Esophagus (tissue), 2 donors: ENCODE measurements around the gene COPS4. TPM values are rescaled to one million over a fixed set of nuclear protein-coding genes. Genes with fewer than 3 reads are reported as not detected.
"Not testable (repeated sequence)": the region's sequence is repeated elsewhere in the genome, so short reads cannot be mapped to it uniquely, and the experiment has no call there.

Source experiments
- H3K27ac ChIP-seq, 2 donors: one replicate each; pipeline ENCODE4 v1.5.1; 2013; ENCODE audit warnings: low read depth in 2 of 2, mild to moderate bottlenecking in 2 of 2, inconsistent platforms in 1 of 2, low read length in 1 of 2, moderate library complexity in 1 of 2
- H3K27me3 ChIP-seq, 2 donors: one replicate each; pipeline ENCODE4 v1.6.1; 2013; ENCODE audit warnings: low read length in 2 of 2, control low read depth in 1 of 2, mild to moderate bottlenecking in 1 of 2; ENCODE audit not compliant: insufficient read depth in 2 of 2, control insufficient read depth in 1 of 2
- H3K36me3 ChIP-seq, 2 donors: one replicate each; pipeline ENCODE4 v1.6.1; 2013; ENCODE audit warnings: low read length in 1 of 2; ENCODE audit not compliant: control insufficient read depth in 2 of 2, insufficient read depth in 2 of 2
- H3K4me1 ChIP-seq, 2 donors: one replicate each; pipeline ENCODE4 v1.6.1; 2013; ENCODE audit warnings: low read length in 1 of 2; ENCODE audit not compliant: control insufficient read depth in 2 of 2, insufficient read depth in 2 of 2
- H3K4me3 ChIP-seq, 2 donors: one replicate each; pipeline ENCODE4 v1.5.1; 2013; ENCODE audit warnings: low read length in 2 of 2, mild to moderate bottlenecking in 2 of 2, low read depth in 1 of 2, moderate library complexity in 1 of 2
- H3K9me3 ChIP-seq, 2 donors: one replicate each; pipeline ENCODE4 v1.6.1; 2013; ENCODE audit warnings: mild to moderate bottlenecking in 2 of 2, low read depth in 1 of 2, low read length in 1 of 2, moderate library complexity in 1 of 2; ENCODE audit not compliant: control insufficient read depth in 2 of 2, insufficient read depth in 1 of 2
- WGBS, 2 donors: extraction: QIAGEN DNeasy Blood & Tissue Kit; methylation state at CpG; one replicate each; pipeline ENCODE4 v1.1.7; 2013; 5-methylcytosine and 5-hydroxymethylcytosine counted together
- polyA plus RNA-seq, 2 donors: library from polyadenylated mRNA; stranded (reverse); fragments of 200-250 nt; gene quantifications; one replicate each; pipeline ENCODE4 v1.2.3, GENCODE V29; 2013
- donor health status: healthy with polysubstance abuse.
- donor health status: Bipolar disorder and iron deficiency.

Gene COPS4
- polyA plus RNA-seq, 2 donors, result 9.8 to 25.4 TPM

- not testable (repeated sequence) for H3K9me3 ChIP-seq, H3K36me3 ChIP-seq, H3K4me3 ChIP-seq, H3K27me3 ChIP-seq, H3K4me1 ChIP-seq
- WGBS, 2 donors, result 84 to 89% methylated on average over 7 of the region's 7 CpGs
- H3K27ac ChIP-seq, result peak overlapping the region in 1 of 2 donors; percentile 20
Measured at GRCh38 chr4:83074783-83075182, 39.8 kb downstream of the COPS4 start.

- Histone ChIP-seq H3K9me3 (no peaks in the 10 kb centered on the region), H3K27me3 (no peaks in the 10 kb centered on the region), H3K36me3 (no peaks in the 10 kb centered on the region), H3K4me1 (no peaks in the 10 kb centered on the region), H3K4me3 (no peak overlapping the region), H3K27ac (peak overlapping the region in 1 of 2 donors; percentile 48)
- WGBS, 2 donors, result 52 to 54% methylated on average over 4 of the region's 4 CpGs
Measured at GRCh38 chr4:83075311-83076095, 40.5 kb downstream of the COPS4 start.

- 92 to 94% methylated on average over 6 of the region's 6 CpGs for WGBS, 2 donors
- H3K9me3 ChIP-seq, result no peaks in the 10 kb centered on the region
- peaks cover 0 to 3% of the 10 kb centered on the region in 2 donors for H3K4me1 ChIP-seq
- H3K4me3 ChIP-seq, result no peak overlapping the region
- no peaks in the 10 kb centered on the region for H3K27me3 ChIP-seq
- H3K36me3 ChIP-seq, result no peaks in the 10 kb centered on the region
- H3K27ac ChIP-seq, result no peak overlapping the region
Measured at GRCh38 chr4:83080561-83080960, 45.6 kb downstream of the COPS4 start.

GRCh38 chr4:83082777-83083176, 47.8 kb downstream of the COPS4 start:
- no peaks in the 10 kb centered on the region for H3K9me3 ChIP-seq
- H3K27me3 ChIP-seq, result no peaks in the 10 kb centered on the region
- H3K4me1 ChIP-seq, result peaks cover 0 to 3% of the 10 kb centered on the region in 2 donors
- H3K36me3 ChIP-seq, result no peaks in the 10 kb centered on the region
- H3K27ac ChIP-seq, result no peak overlapping the region
- no peak overlapping the region for H3K4me3 ChIP-seq
- 74 to 82% methylated on average over 4 of the region's 4 CpGs for WGBS, 2 donors

- peaks cover 0 to 3% of the 10 kb centered on the region in 2 donors for H3K4me1 ChIP-seq
- no peaks in the 10 kb centered on the region for H3K36me3 ChIP-seq
- H3K27me3 ChIP-seq, result no peaks in the 10 kb centered on the region
- no peak overlapping the region for H3K27ac ChIP-seq
- H3K9me3 ChIP-seq, result no peaks in the 10 kb centered on the region
- 48 to 65% methylated on average over 11 of the region's 11 CpGs for WGBS, 2 donors
- no peak overlapping the region for H3K4me3 ChIP-seq
Measured at GRCh38 chr4:83083925-83084475, 49.0 kb downstream of the COPS4 start.

- not testable (repeated sequence) for H3K27ac ChIP-seq, H3K27me3 ChIP-seq, H3K36me3 ChIP-seq, H3K4me3 ChIP-seq, H3K4me1 ChIP-seq, H3K9me3 ChIP-seq
- 89 to 94% methylated on average over 12 of the region's 12 CpGs for WGBS, 2 donors
Measured at GRCh38 chr4:83084956-83085355, 50.0 kb downstream of the COPS4 start.

GRCh38 chr4:83089410-83090157, 54.6 kb downstream of the COPS4 start:
- WGBS, 2 donors, result 86 to 89% methylated on average over 2 of the region's 2 CpGs

GRCh38 chr4:83093060-83093640, 58.2 kb downstream of the COPS4 start:
- no peaks in the 10 kb centered on the region for H3K4me1 ChIP-seq

More at GRCh38 chr4:83089410-83090157, 54.6 kb downstream of the COPS4 start:
- H3K4me1 ChIP-seq, result no peaks in the 10 kb centered on the region
- no peaks in the 10 kb centered on the region for H3K27me3 ChIP-seq
- no peak overlapping the region for H3K27ac ChIP-seq
- no peaks in the 10 kb centered on the region for H3K36me3 ChIP-seq
- H3K4me3 ChIP-seq, result no peak overlapping the region
- H3K9me3 ChIP-seq, result no peaks in the 10 kb centered on the region

GRCh38 chr4:83096397-83096796, 61.4 kb downstream of the COPS4 start:
- 74 to 75% methylated on average over 2 of the region's 2 CpGs for WGBS, 2 donors

More at GRCh38 chr4:83093060-83093640, 58.2 kb downstream of the COPS4 start:
- Histone ChIP-seq H3K9me3 (no peaks in the 10 kb centered on the region), H3K27ac (no peak overlapping the region), H3K36me3 (no peaks in the 10 kb centered on the region), H3K4me3 (no peak overlapping the region), H3K27me3 (no peaks in the 10 kb centered on the region)
- WGBS, 2 donors, result 71 to 72% methylated on average over 6 of the region's 6 CpGs

More at GRCh38 chr4:83096397-83096796, 61.4 kb downstream of the COPS4 start:
- Histone ChIP-seq H3K9me3 (no peaks in the 10 kb centered on the region), H3K27ac (no peak overlapping the region), H3K4me1 (no peaks in the 10 kb centered on the region), H3K4me3 (no peak overlapping the region), H3K27me3 (no peaks in the 10 kb centered on the region), H3K36me3 (no peaks in the 10 kb centered on the region)
